Esophagus muscularis mucosa (tissue), 4 donors: ENCODE data around the gene DDX43.

Experiments used
- CTCF ChIP-seq, 3 experiments: fragments of 200-600 bp in 2 of 3; fragments of 450-650 bp in 1 of 3; sonication (generic) in 2 of 3; IDR thresholded peaks; one replicate each; pipeline ENCODE4 v1.5.1; 2017 to 2019; ENCODE audit warnings: antibody characterized with exemption in 3 of 3, mild to moderate bottlenecking in 2 of 3, moderate library complexity in 1 of 3
- EP300 ChIP-seq: sonication (generic); formaldehyde crosslinking; IDR thresholded peaks from one replicate; pipeline ENCODE4 v1.6.1; 2017; ENCODE audit warnings: antibody characterized with exemption
- POLR2A ChIP-seq: fragments of 450-650 bp; IDR thresholded peaks from one replicate; pipeline ENCODE4 v1.6.1; 2017; ENCODE audit warnings: antibody characterized with exemption, moderate library complexity, mild to moderate bottlenecking, low read depth
- POLR2AphosphoS5 ChIP-seq, 2 donors: sonication (generic); formaldehyde crosslinking; IDR thresholded peaks; one replicate each; pipeline ENCODE4 v1.6.1; 2017; ENCODE audit warnings: antibody characterized with exemption in 2 of 2

GRCh38 chr6:73413102-73413501 is 18.5 kb downstream of the DDX43 start:
- TF ChIP-seq CTCF (IDR thresholded peaks at IDR 0.05) (no peak), POLR2A (no peak), EP300 (no peak), POLR2AphosphoS5 (IDR thresholded peaks at IDR 0.05) (no peak)
